BE2C (cell line): ENCODE data around the gene ATOH7.
"Not testable (repeated sequence)": the region's sequence is repeated elsewhere in the genome, so short reads cannot be mapped to it uniquely, and the experiment has no call there.

ENCODE experiments used
- DNase-seq: peaks from one replicate; pipeline ENCODE4 v3.0.0-alpha.2; 2020
- H3K27me3 ChIP-seq: fragments of 250-450 bp; sonication (Bioruptor Pico); 2 replicates; pipeline ENCODE4 v1.5.1; 2020; ENCODE audit warnings: mild to moderate bottlenecking
- H3K36me3 ChIP-seq: fragments of 250-450 bp; sonication (Bioruptor Pico); 2 replicates; pipeline ENCODE4 v1.5.1; 2020; ENCODE audit warnings: mild to moderate bottlenecking
- H3K4me1 ChIP-seq: fragments of 250-450 bp; sonication (Bioruptor Pico); 2 replicates; pipeline ENCODE4 v1.5.1; 2020
- H3K4me3 ChIP-seq: 2 replicates; pipeline ENCODE4 v1.5.1; 2011; ENCODE audit warnings: low read depth, low read length
- H3K9me3 ChIP-seq: fragments of 250-450 bp; sonication (Bioruptor Pico); 2 replicates; pipeline ENCODE4 v1.5.1; 2020
- CTCF ChIP-seq: IDR thresholded peaks from 2 replicates; pipeline ENCODE4 v1.5.1; 2012; ENCODE audit warnings: mild to moderate bottlenecking, low read depth, low read length

The ATOH7 gene

GRCh38 chr10:68212721-68213352 is 19.1 kb downstream of the ATOH7 start:
- peak; percentile 62 for TF ChIP-seq CTCF
- Histone ChIP-seq H3K27me3 (no peaks in the 10 kb centered on the region), H3K4me3 (no peak overlapping the region), H3K4me1 (no peaks in the 10 kb centered on the region), H3K9me3 (no peaks in the 10 kb centered on the region), H3K36me3 (no peaks in the 10 kb centered on the region)
- DNase-seq = no peak

GRCh38 chr10:68211669-68212068 is 20.2 kb downstream of the ATOH7 start:
- no peaks in the 10 kb centered on the region for H3K36me3 ChIP-seq
- H3K4me3 ChIP-seq = no peak overlapping the region
- no peak for DNase-seq
- no peaks in the 10 kb centered on the region for H3K9me3 ChIP-seq
- no peak for TF ChIP-seq CTCF
- H3K27me3 ChIP-seq = no peaks in the 10 kb centered on the region
- H3K4me1 ChIP-seq = no peaks in the 10 kb centered on the region

- no peaks in the 10 kb centered on the region for H3K4me1 ChIP-seq
- no peaks in the 10 kb centered on the region for H3K36me3 ChIP-seq
- no peaks in the 10 kb centered on the region for H3K27me3 ChIP-seq
- no peaks in the 10 kb centered on the region for H3K9me3 ChIP-seq
- H3K4me3 ChIP-seq = no peak overlapping the region
- peak; percentile 75 for DNase-seq
- TF ChIP-seq CTCF = peak; percentile 89
These were observed 23.4 kb downstream of the ATOH7 start for GRCh38 chr10:68208424-68209042.

GRCh38 chr10:68202960-68203353 is 29.0 kb downstream of the ATOH7 start:
- TF ChIP-seq CTCF = no peak
- H3K4me1 ChIP-seq = no peaks in the 10 kb centered on the region

GRCh38 chr10:68196701-68197100 is 35.2 kb downstream of the ATOH7 start:
- DNase-seq = no peak
- no peak overlapping the region for H3K4me3 ChIP-seq
- no peaks in the 10 kb centered on the region for H3K36me3 ChIP-seq
- TF ChIP-seq CTCF = no peak
- no peaks in the 10 kb centered on the region for H3K9me3 ChIP-seq
- H3K4me1 ChIP-seq = no peaks in the 10 kb centered on the region
- H3K27me3 ChIP-seq = no peaks in the 10 kb centered on the region

More at GRCh38 chr10:68202960-68203353, 29.0 kb downstream of the ATOH7 start:
- Histone ChIP-seq H3K36me3 (no peaks in the 10 kb centered on the region), H3K27me3 (no peaks in the 10 kb centered on the region), H3K4me3 (no peak overlapping the region), H3K9me3 (no peaks in the 10 kb centered on the region)
- DNase-seq = no peak

GRCh38 chr10:68195776-68196175 is 36.1 kb downstream of the ATOH7 start:
- H3K36me3 ChIP-seq, H3K4me1 ChIP-seq, DNase-seq, H3K9me3 ChIP-seq, H3K4me3 ChIP-seq, H3K27me3 ChIP-seq: not testable (repeated sequence)
